Heart right ventricle (tissue), 16 donors: Measurements from ENCODE around the gene WDR86. TPM values are rescaled to one million over a fixed set of nuclear protein-coding genes. Genes with fewer than 3 reads are reported as not detected.

ENCODE experiments used
- ATAC-seq, 8 donors: fragments of 200-7000 bp; cut with Tn5 transposase; one replicate each; pipeline ENCODE4 v1.9.1; 2020; ENCODE audit warnings: mild to moderate bottlenecking in 8 of 8, moderate library complexity in 8 of 8, moderate number of reproducible peaks in 1 of 8
- DNase-seq, 2 donors: peaks; one replicate each; pipeline ENCODE4 v3.0.0-alpha.2; 2020
- H3K27ac ChIP-seq, 10 donors: fragments of 200-600 bp; sonication (generic) in 2 of 10; one replicate each; pipeline versions ENCODE4 v1.5.0 to v1.8.0; 2020 to 2022; ENCODE audit warnings: mild to moderate bottlenecking in 3 of 10
- H3K27me3 ChIP-seq, 7 donors: fragments of 200-600 bp; one replicate each; pipeline ENCODE4 v1.8.0; 2021 to 2022; ENCODE audit warnings: mild to moderate bottlenecking in 2 of 7
- H3K36me3 ChIP-seq, 9 donors: fragments of 200-600 bp; sonication (generic) in 1 of 9; one replicate each; pipeline versions ENCODE4 v1.5.0 to v1.8.0; 2020 to 2022; ENCODE audit warnings: mild to moderate bottlenecking in 2 of 9
- H3K4me1 ChIP-seq, 9 donors: fragments of 200-600 bp; sonication (generic) in 1 of 9; one replicate each; pipeline versions ENCODE4 v1.5.0 to v1.8.0; 2020 to 2022; ENCODE audit warnings: mild to moderate bottlenecking in 4 of 9
- H3K4me3 ChIP-seq, 10 donors: fragments of 200-600 bp; sonication (generic) in 2 of 10; one replicate each; pipeline versions ENCODE4 v1.5.0 to v1.8.0; 2020 to 2022; ENCODE audit warnings: mild to moderate bottlenecking in 7 of 10, moderate library complexity in 2 of 10
- H3K9me3 ChIP-seq, 11 donors: fragments of 200-600 bp in 10 of 11; sonication (generic) in 2 of 11; one replicate each; pipeline versions ENCODE4 v1.5.0 to v1.8.0; 2013 to 2022; ENCODE audit warnings: mild to moderate bottlenecking in 2 of 11, control low read depth in 1 of 11, moderate library complexity in 1 of 11
- WGBS, 2 donors: extraction: QIAGEN DNeasy Blood & Tissue Kit; methylation state at CpG; one replicate each; pipeline ENCODE4 v1.1.7; 2013; ENCODE audit warnings: inconsistent platforms in 1 of 2; 5-methylcytosine and 5-hydroxymethylcytosine counted together
- intact Hi-C, 10 donors: fragments of 100-400 bp; cut with DNase I; formaldehyde crosslinking; loops; one replicate each; pipeline versions ENCODE4 v1.11.1 to v1.14.2; 2022
- polyA plus RNA-seq, 2 donors: library from polyadenylated mRNA; stranded (reverse); fragments of 200-250 nt; gene quantifications; one replicate each; pipeline ENCODE4 v1.2.3, GENCODE V29; 2013
- total RNA-seq, 10 donors: library from RNA; stranded (reverse); fragmentation: NEBNext Ultra II Directional in 3 of 10; extraction: Animal tissue kit (Norgen Biotek cat#: 25700) in 3 of 10; gene quantifications; one replicate each; pipeline versions ENCODE4 v1.2.1 to v1.2.4, GENCODE V29; 2021 to 2023
- TF ChIP-seq, protein P1 (sequence below), 9 donors: fragments of 200-600 bp; sonication (generic) in 2 of 9; IDR thresholded peaks; one replicate each; pipeline versions ENCODE4 v1.5.0 to v1.8.0; 2021 to 2022; ENCODE audit warnings: antibody characterized with exemption in 9 of 9, mild to moderate bottlenecking in 5 of 9, moderate library complexity in 1 of 9
- donor health status: Arrhythmogenic right ventricular cardiomyopathy.
- donor health status: ischemic (EF 13 %, LVEDD 7.1; RV severe dilation, severe dysfunction).
- donor health status: healthy with polysubstance abuse.
- donor health status: DM: no; HTN: yes; CAD: no.
- donor health status: DM: no; HTN: no; CAD: no.
- donor health status: ischemic (EF 25% LVEDD 6.9; RV normal size, moderate dysfunction).
- donor health status: ischemic (EF 25% LVEDD 5.7; RV mildly dilated, moderate dysfunction).
- donor health status: healthy.
- donor health status: DM: yes; HTN: yes; CAD: no.
- donor health status: Ischemic cardiomyopathy.
- donor health status: ischemic (EF 35%, LVEDD 5.7; RV mildly dilated, moderate dysfunction).
- donor health status: nonischemic (EF 11% LVEDD 7.7; RV severe dilation, severe dysfunction).
- donor health status: DM: yes; HTN: yes; CAD: no.
- donor health status: PGD.
- donor health status: ischemic (EF 29% LVEDD 5.4; RV normal size, mild dysfunction).
- donor health status: nonischemic (EF 23%, LVEDD 6.1; RV moderate dilation, normal function).

The WDR86 gene
- total and polyA plus RNA-seq, 12 donors: 0.15 to 0.52 (median 0.25) TPM; not detected in 3

DNA sequence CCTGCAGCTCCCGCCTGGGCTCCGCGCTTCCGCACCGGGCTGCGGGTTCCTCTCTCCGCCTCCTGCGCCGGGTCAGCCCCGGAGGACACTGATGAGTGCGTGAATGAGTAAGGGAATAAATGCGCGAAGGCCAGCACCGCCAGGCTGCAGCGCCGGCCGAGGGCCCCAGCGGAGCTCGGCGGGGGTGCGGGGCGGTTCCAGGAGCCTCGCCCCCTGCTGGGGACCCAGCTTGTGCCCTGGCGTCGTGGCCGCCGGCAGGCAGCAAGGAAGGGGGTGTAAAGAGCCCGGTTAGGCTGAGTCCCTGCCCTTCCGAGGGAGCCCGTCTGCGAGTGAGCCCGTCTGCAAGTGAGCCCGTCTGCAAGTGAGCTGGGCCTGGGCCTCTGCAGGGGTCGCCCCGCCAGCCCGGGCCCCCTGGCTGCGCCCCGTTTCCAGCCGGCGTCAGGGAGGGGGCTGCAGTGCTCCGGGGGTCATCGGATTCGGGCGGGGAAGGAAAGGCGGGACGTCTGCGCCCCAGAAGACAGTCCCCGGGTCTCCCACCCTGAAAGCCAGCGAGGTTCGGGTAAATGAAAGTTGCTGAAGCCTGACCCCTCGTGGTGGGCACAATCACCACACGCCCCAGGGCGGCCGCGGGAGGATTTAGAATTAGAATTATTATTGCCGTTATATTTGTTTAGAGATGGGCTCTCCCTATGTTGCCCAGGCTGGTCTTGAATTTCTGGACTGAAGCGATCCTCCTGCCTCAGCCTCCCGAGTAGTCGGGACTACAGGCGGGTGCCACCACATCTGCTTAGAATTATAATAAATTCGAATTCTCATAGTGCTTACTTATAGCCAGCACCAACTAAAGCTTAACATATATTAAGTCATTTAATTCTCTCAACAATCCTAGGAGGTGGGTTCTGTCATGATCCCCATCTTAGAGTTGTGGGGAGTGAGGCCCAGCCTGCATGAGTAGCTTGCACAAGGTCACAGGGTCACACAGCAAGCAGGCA, 38.7 kb upstream of the WDR86 start:
- Histone ChIP-seq H3K4me1 (peaks cover 0 to 13% (median 4%) of the 10 kb centered on the region in 9 donors), H3K27me3 (no peaks in the 10 kb centered on the region), H3K4me3 (peak overlapping the region; percentile 43 to 73 (median 58)), H3K27ac (peak overlapping the region in 6 of 10 donors; percentile 7 to 61 (median 26)), H3K36me3 (no peaks in the 10 kb centered on the region), H3K9me3 (no peaks in the 10 kb centered on the region)
- ATAC-seq: peak; percentile 82 to 94 (median 90)
- peak; percentile 67 to 69 for DNase-seq
- TF ChIP-seq, protein P1, sequence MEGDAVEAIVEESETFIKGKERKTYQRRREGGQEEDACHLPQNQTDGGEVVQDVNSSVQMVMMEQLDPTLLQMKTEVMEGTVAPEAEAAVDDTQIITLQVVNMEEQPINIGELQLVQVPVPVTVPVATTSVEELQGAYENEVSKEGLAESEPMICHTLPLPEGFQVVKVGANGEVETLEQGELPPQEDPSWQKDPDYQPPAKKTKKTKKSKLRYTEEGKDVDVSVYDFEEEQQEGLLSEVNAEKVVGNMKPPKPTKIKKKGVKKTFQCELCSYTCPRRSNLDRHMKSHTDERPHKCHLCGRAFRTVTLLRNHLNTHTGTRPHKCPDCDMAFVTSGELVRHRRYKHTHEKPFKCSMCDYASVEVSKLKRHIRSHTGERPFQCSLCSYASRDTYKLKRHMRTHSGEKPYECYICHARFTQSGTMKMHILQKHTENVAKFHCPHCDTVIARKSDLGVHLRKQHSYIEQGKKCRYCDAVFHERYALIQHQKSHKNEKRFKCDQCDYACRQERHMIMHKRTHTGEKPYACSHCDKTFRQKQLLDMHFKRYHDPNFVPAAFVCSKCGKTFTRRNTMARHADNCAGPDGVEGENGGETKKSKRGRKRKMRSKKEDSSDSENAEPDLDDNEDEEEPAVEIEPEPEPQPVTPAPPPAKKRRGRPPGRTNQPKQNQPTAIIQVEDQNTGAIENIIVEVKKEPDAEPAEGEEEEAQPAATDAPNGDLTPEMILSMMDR (IDR thresholded peaks at IDR 0.05): peak; percentile 69 to 88 (median 85)
- WGBS, 2 donors: 4 to 5% methylated on average over 59 to 61 of the region's 61 CpGs
- intact Hi-C loops: loop anchor here (1.0 to 5.0 kb wide), 7 partner anchors 80 to 309 kb away; no protein-coding TSS in a partner anchor

DNA sequence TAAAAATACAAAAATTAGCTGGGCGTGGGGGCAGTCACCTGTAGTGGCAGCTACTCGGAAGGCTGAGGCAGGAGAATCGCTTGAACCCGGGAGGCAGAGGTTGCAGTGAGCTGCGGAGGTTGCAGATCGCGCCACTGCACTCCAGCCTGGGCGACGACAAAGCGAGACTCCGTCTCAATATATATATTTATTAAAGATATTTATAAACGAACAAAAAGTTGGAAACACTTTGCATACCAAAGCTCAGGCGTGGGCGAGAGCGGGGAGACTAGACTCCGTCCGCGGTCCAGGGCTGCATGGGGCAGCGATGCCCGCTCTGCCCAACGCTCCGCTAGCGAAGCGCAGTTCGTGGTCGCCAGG, 38.0 kb upstream of the WDR86 start:
- Histone ChIP-seq H3K27me3 (no peaks in the 10 kb centered on the region), H3K4me1 (peaks cover 0 to 13% (median 4%) of the 10 kb centered on the region in 9 donors), H3K36me3 (no peaks in the 10 kb centered on the region), H3K9me3 (no peaks in the 10 kb centered on the region), H3K4me3 (peak overlapping the region in 9 of 10 donors; percentile 43 to 73 (median 63)), H3K27ac (peak overlapping the region in 4 of 10 donors; percentile 15 to 61 (median 28))
- WGBS, 2 donors: 60 to 62% methylated on average over 26 of the region's 26 CpGs
- ATAC-seq (peak in 3 of 8 donors; percentile 30 to 43 (median 40)), DNase-seq (no peak)
- intact Hi-C loops: loop anchor here (1.0 to 5.0 kb wide), 7 partner anchors 79 to 309 kb away; no protein-coding TSS in a partner anchor
- TF ChIP-seq, protein P1 (IDR thresholded peaks at IDR 0.05): no peak

DNA sequence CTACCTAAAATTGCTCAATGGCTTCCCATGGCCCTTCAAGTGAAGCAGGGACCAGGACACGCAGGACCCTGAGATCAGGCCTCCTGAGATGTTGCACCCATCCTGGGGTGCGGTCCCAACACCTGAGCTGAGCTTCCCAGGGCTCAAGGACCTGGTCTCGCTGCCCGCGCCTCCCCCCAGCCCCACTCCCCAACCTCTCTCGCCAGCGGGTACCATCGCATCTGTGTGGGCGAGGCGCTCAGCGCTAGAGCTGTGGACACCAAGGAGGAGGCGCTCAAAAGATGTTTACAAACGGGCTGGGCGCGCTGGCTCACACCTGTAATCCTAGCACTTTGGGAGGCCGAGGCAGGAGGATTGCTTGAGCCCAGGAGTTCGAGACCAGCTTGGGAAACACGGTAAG, 37.5 kb upstream of the WDR86 start:
- H3K27me3 ChIP-seq: no peaks in the 10 kb centered on the region
- ATAC-seq (no peak), DNase-seq (no peak)
- peaks cover 0 to 13% (median 4%) of the 10 kb centered on the region in 9 donors for H3K4me1 ChIP-seq
- H3K27ac ChIP-seq: no peak overlapping the region
- WGBS, 2 donors: 97 to 99% methylated on average over 18 of the region's 18 CpGs
- intact Hi-C loops: loop anchor here in 8 of 10 donors (1.0 to 5.0 kb wide), 5 partner anchors 79 to 310 kb away; no protein-coding TSS in a partner anchor
- TF ChIP-seq, protein P1 (IDR thresholded peaks at IDR 0.05): no peak
- H3K4me3 ChIP-seq: no peak overlapping the region
- no peaks in the 10 kb centered on the region for H3K36me3 ChIP-seq
- no peaks in the 10 kb centered on the region for H3K9me3 ChIP-seq

- WGBS, 2 donors: 77 to 97% methylated on average over 2 of the region's 2 CpGs
- intact Hi-C loops: loop anchor here in 8 of 10 donors (5.0 kb wide), 4 partner anchors 79 to 311 kb away; no protein-coding TSS in a partner anchor
- DNase-seq: no peak
Measured at GRCh38 chr7:151446412-151446811, 36.6 kb upstream of the WDR86 start.

More at GRCh38 chr7:151446412-151446811, 36.6 kb upstream of the WDR86 start:
- TF ChIP-seq, protein P1 (IDR thresholded peaks at IDR 0.05): no peak
- H3K4me3 ChIP-seq: no peak overlapping the region
- no peaks in the 10 kb centered on the region for H3K27me3 ChIP-seq
- no peak overlapping the region for H3K27ac ChIP-seq
- no peaks in the 10 kb centered on the region for H3K36me3 ChIP-seq
- ATAC-seq: no peak
- peaks cover 0 to 16% (median 4%) of the 10 kb centered on the region in 9 donors for H3K4me1 ChIP-seq
- H3K9me3 ChIP-seq: no peaks in the 10 kb centered on the region
